WTC11 (cell line): ENCODE measurements around the gene SMARCAD1. TPM values are rescaled to one million over a fixed set of nuclear protein-coding genes. Genes with fewer than 3 reads are reported as not detected.

Source experiments
- ATAC-seq: fragments of 200-7000 bp; cut with Tn5 transposase; 2 replicates; pipeline ENCODE4 v1.10.0; 2021; ENCODE audit warnings: mild to moderate bottlenecking, moderate library complexity
- CTCF ChIA-PET: fragments of 300-600 bp; sonication (Branson Sonifier 250); formaldehyde crosslinking; loops from one replicate; lab custom pipeline; 2021; ENCODE audit warnings: antibody characterized with exemption; lab: Charles Lee
- POLR2A ChIA-PET: fragments of 350-600 bp; sonication (Branson Sonifier 250); formaldehyde crosslinking; loops from one replicate; lab custom pipeline; 2021; ENCODE audit warnings: antibody characterized with exemption; lab: Charles Lee
- DNase-seq: peaks from one replicate; pipeline ENCODE4 v3.0.0; 2021; ENCODE audit warnings: low spot score
- H3K27ac Mint-ChIP-seq: 2 replicates; pipeline ENCODE4 v1.8.0; 2021; ENCODE audit warnings: mixed read lengths
- H3K27me3 Mint-ChIP-seq: 2 replicates; pipeline ENCODE4 v1.8.0; 2021; ENCODE audit warnings: low read depth, mild to moderate bottlenecking, moderate library complexity, mixed read lengths
- H3K36me3 Mint-ChIP-seq: 2 replicates; pipeline ENCODE4 v1.8.0; 2021; ENCODE audit warnings: mixed read lengths
- H3K4me1 Mint-ChIP-seq: 2 replicates; pipeline ENCODE4 v1.8.0; 2022; ENCODE audit warnings: mixed read lengths
- H3K4me3 Mint-ChIP-seq: 2 replicates; pipeline ENCODE4 v1.8.0; 2021; ENCODE audit warnings: mild to moderate bottlenecking, moderate library complexity, mixed read lengths
- H3K9me3 Mint-ChIP-seq: 2 replicates; pipeline ENCODE4 v1.8.0; 2021; ENCODE audit warnings: mixed read lengths
- E2F1 ChIP-seq: sonication (generic); formaldehyde crosslinking; IDR thresholded peaks from 2 replicates; pipeline ENCODE4 v1.8.0; 2022; ENCODE audit warnings: mild to moderate bottlenecking, missing genetic modification reagents
- FOXP1 ChIP-seq: sonication (generic); formaldehyde crosslinking; IDR thresholded peaks from 2 replicates; pipeline ENCODE4 v1.8.0; 2022; ENCODE audit warnings: missing genetic modification reagents, mild to moderate bottlenecking, moderate library complexity, borderline replicate concordance
- GABPB1 ChIP-seq: sonication (generic); formaldehyde crosslinking; IDR thresholded peaks from 2 replicates; pipeline ENCODE4 v1.8.1; 2023; ENCODE audit warnings: mild to moderate bottlenecking, missing genetic modification reagents
- GRHL2 ChIP-seq: fragments of 250-450 bp; sonication (Bioruptor Pico); IDR thresholded peaks from 2 replicates; pipeline ENCODE4 v1.8.0; 2022; ENCODE audit warnings: mild to moderate bottlenecking, moderate library complexity; ENCODE audit not compliant: insufficient replicate concordance, severe bottlenecking
- HMGA2 ChIP-seq: fragments of 250-450 bp; sonication (Bioruptor Pico); IDR thresholded peaks from 2 replicates; pipeline ENCODE4 v1.4.0; 2021; ENCODE audit warnings: mild to moderate bottlenecking, moderate library complexity
- JUN ChIP-seq: sonication (generic); formaldehyde crosslinking; IDR thresholded peaks from 2 replicates; pipeline ENCODE4 v1.8.0; 2023; ENCODE audit warnings: mild to moderate bottlenecking, missing genetic modification reagents
- MAX ChIP-seq: sonication (generic); formaldehyde crosslinking; IDR thresholded peaks from 2 replicates; pipeline ENCODE4 v1.8.0; 2022; ENCODE audit warnings: mild to moderate bottlenecking, missing genetic modification reagents
- NFE2L1 ChIP-seq: sonication (generic); formaldehyde crosslinking; IDR thresholded peaks from 2 replicates; pipeline ENCODE4 v1.8.1; 2023; ENCODE audit warnings: missing genetic modification reagents
- NFYB ChIP-seq: sonication (generic); formaldehyde crosslinking; conservative IDR thresholded peaks from 2 replicates; pipeline ENCODE4 v1.8.0; 2022; ENCODE audit warnings: low read depth, missing genetic modification reagents
- OVOL2 ChIP-seq: fragments of 250-450 bp; sonication (Bioruptor Pico); IDR thresholded peaks from 2 replicates; pipeline ENCODE4 v1.9.0; 2021; ENCODE audit warnings: mild to moderate bottlenecking, borderline replicate concordance
- PRDM15 ChIP-seq: sonication (generic); formaldehyde crosslinking; IDR thresholded peaks from 2 replicates; pipeline ENCODE4 v1.8.0; 2022; ENCODE audit warnings: missing genetic modification reagents
- SMAD4 ChIP-seq: sonication (generic); formaldehyde crosslinking; IDR thresholded peaks from 2 replicates; pipeline ENCODE4 v1.8.0; 2022; ENCODE audit warnings: mild to moderate bottlenecking, missing genetic modification reagents
- TP53 ChIP-seq: sonication (generic); formaldehyde crosslinking; IDR thresholded peaks from 2 replicates; pipeline ENCODE4 v1.8.1; 2023; ENCODE audit warnings: mild to moderate bottlenecking, missing genetic modification reagents
- ZNF281 ChIP-seq: sonication (generic); formaldehyde crosslinking; IDR thresholded peaks from 2 replicates; pipeline ENCODE4 v1.8.0; 2023; ENCODE audit warnings: mild to moderate bottlenecking, missing genetic modification reagents
- ZNF396 ChIP-seq: fragments of 250-450 bp; sonication (Bioruptor Pico); IDR thresholded peaks from 2 replicates; pipeline ENCODE4 v1.8.0; 2021; ENCODE audit warnings: mild to moderate bottlenecking, moderate library complexity, borderline replicate concordance
- ZNF425 ChIP-seq: fragments of 250-450 bp; sonication (Bioruptor Pico); conservative IDR thresholded peaks from 2 replicates; pipeline ENCODE4 v1.9.0; 2021; ENCODE audit warnings: mild to moderate bottlenecking
- total RNA-seq: library from RNA; stranded (reverse); gene quantifications from 3 replicates; pipeline ENCODE4 v1.2.3, GENCODE V29; 2021
- TF ChIP-seq, protein P1 (sequence below): sonication (generic); formaldehyde crosslinking; IDR thresholded peaks from 2 replicates; pipeline ENCODE4 v1.8.1; 2022; ENCODE audit warnings: missing genetic modification reagents, borderline replicate concordance
- TF ChIP-seq, protein P2 (sequence below): sonication (generic); formaldehyde crosslinking; IDR thresholded peaks from 2 replicates; pipeline ENCODE4 v1.8.1; 2022; ENCODE audit warnings: low read depth, mild to moderate bottlenecking, moderate library complexity, missing genetic modification reagents, borderline replicate concordance
- TF ChIP-seq, protein P3 (sequence below): sonication (generic); formaldehyde crosslinking; IDR thresholded peaks from 2 replicates; pipeline ENCODE4 v1.8.1; 2023; ENCODE audit warnings: mild to moderate bottlenecking, missing genetic modification reagents, moderate library complexity
- TF ChIP-seq, protein P4 (sequence below): fragments of 250-450 bp; sonication (Bioruptor Pico); IDR thresholded peaks from 2 replicates; pipeline ENCODE4 v1.9.0; 2021; ENCODE audit warnings: moderate library complexity, mild to moderate bottlenecking, inconsistent platforms, borderline replicate concordance

The SMARCAD1 gene
- total RNA-seq, 1 experiment from 2014 or later: 48.9 TPM

DNA sequence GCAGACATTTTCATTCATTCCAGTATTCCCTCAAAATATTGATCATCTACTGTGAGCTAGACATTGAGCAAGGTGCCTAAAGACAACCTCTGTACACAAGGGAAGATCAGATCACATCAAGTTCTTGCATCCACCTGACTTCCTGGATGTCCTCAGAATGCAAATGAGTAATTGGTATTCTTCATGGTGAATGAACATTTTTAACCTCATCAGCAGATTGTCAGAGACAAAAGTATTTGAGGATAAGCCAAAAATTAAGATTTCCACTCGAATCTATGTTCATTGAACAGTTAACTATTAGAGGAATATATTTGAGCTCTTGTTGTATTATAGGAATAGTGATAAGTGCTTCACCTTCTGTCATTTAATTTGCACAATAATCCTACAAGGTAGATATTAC lies 1.3 kb downstream of the SMARCAD1 start:
- Mint-ChIP-seq H3K4me3 (peak overlapping the region; percentile 99), H3K9me3 (no peaks in the 10 kb centered on the region)
- TF ChIP-seq GABPB1 (CRISPR knock-in tag) (no peak), OVOL2 (no peak), NFE2L1 (CRISPR knock-in tag) (no peak), SMAD4 (CRISPR knock-in tag) (no peak), ZNF425 (CRISPR knock-in tag) (no peak), HMGA2 (CRISPR knock-in tag) (no peak), ZNF396 (no peak), PRDM15 (CRISPR knock-in tag) (no peak), JUN (CRISPR knock-in tag) (no peak), GRHL2 (CRISPR knock-in tag) (no peak), MAX (no peak), NFYB (CRISPR knock-in tag) (no peak), E2F1 (no peak), ZNF281 (CRISPR knock-in tag) (no peak), TP53 (CRISPR knock-in tag) (no peak), FOXP1 (CRISPR knock-in tag) (no peak)
- TF ChIP-seq, protein P1, sequence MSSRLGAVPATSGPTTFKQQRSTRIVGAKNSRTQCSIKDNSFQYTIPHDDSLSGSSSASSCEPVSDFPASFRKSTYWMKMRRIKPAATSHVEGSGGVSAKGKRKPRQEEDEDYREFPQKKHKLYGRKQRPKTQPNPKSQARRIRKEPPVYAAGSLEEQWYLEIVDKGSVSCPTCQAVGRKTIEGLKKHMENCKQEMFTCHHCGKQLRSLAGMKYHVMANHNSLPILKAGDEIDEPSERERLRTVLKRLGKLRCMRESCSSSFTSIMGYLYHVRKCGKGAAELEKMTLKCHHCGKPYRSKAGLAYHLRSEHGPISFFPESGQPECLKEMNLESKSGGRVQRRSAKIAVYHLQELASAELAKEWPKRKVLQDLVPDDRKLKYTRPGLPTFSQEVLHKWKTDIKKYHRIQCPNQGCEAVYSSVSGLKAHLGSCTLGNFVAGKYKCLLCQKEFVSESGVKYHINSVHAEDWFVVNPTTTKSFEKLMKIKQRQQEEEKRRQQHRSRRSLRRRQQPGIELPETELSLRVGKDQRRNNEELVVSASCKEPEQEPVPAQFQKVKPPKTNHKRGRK (CRISPR knock-in tag): no peak
- TF ChIP-seq, protein P2, sequence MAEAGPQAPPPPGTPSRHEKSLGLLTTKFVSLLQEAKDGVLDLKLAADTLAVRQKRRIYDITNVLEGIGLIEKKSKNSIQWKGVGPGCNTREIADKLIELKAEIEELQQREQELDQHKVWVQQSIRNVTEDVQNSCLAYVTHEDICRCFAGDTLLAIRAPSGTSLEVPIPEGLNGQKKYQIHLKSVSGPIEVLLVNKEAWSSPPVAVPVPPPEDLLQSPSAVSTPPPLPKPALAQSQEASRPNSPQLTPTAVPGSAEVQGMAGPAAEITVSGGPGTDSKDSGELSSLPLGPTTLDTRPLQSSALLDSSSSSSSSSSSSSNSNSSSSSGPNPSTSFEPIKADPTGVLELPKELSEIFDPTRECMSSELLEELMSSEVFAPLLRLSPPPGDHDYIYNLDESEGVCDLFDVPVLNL (CRISPR knock-in tag): no peak
- TF ChIP-seq, protein P3, sequence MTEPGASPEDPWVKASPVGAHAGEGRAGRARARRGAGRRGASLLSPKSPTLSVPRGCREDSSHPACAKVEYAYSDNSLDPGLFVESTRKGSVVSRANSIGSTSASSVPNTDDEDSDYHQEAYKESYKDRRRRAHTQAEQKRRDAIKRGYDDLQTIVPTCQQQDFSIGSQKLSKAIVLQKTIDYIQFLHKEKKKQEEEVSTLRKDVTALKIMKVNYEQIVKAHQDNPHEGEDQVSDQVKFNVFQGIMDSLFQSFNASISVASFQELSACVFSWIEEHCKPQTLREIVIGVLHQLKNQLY (CRISPR knock-in tag): no peak
- TF ChIP-seq, protein P4, sequence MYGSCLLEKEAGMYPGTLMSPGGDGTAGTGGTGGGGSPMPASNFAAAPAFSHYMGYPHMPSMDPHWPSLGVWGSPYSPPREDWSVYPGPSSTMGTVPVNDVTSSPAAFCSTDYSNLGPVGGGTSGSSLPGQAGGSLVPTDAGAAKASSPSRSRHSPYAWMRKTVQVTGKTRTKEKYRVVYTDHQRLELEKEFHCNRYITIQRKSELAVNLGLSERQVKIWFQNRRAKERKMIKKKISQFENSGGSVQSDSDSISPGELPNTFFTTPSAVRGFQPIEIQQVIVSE (CRISPR knock-in tag): no peak
- TF ChIP-seq, all 79 proteins: peak for 0
- DNase-seq: no peak
- POLR2A ChIA-PET: no interaction called here
- Mint-ChIP-seq H3K4me1 (peaks cover 19% of the 10 kb centered on the region), H3K36me3 (peaks cover 44% of the 10 kb centered on the region), H3K27me3 (no peaks in the 10 kb centered on the region), H3K27ac (peak overlapping the region; percentile 100)
- ATAC-seq: no peak
- CTCF ChIA-PET: no interaction called here
